HepG2 (cell line): ENCODE measurements around the gene OSBP. TPM values are rescaled to one million over a fixed set of nuclear protein-coding genes. Genes with fewer than 3 reads are reported as not detected.

Experiments
- AKAP8 ChIP-seq: sonication (generic); formaldehyde crosslinking; IDR thresholded peaks from 2 replicates; pipeline ENCODE4 v1.5.1; 2020; ENCODE audit warnings: mild to moderate bottlenecking, missing genetic modification reagents
- GTF2F1 ChIP-seq: fragments of 150-350 bp; IDR thresholded peaks from 2 replicates; pipeline ENCODE4 v1.6.1; 2014; ENCODE audit warnings: low read length
- LCORL ChIP-seq, 2 experiments: fragments of 450-650 bp in 1 of 2; sonication (generic) in 1 of 2; formaldehyde crosslinking in 1 of 2; IDR thresholded peaks; 2 replicates each; pipeline versions ENCODE4 v1.5.0 to v1.6.1; 2017 to 2020; ENCODE audit warnings: antibody characterized with exemption in 1 of 2, missing genetic modification reagents in 1 of 2
- NAIF1 ChIP-seq: sonication (generic); formaldehyde crosslinking; IDR thresholded peaks from 2 replicates; pipeline ENCODE4 v1.5.0; 2020; ENCODE audit warnings: mild to moderate bottlenecking, missing genetic modification reagents, borderline replicate concordance
- NBN ChIP-seq: fragments of 450-650 bp; conservative IDR thresholded peaks from 2 replicates; pipeline ENCODE4 v1.6.1; 2017
- PTBP1 ChIP-seq: fragments of 200-400 bp; formaldehyde crosslinking; IDR thresholded peaks from 2 replicates; pipeline ENCODE4 v1.6.1; 2018; ENCODE audit warnings: low read length, low read depth; ENCODE audit not compliant: poor library complexity, severe bottlenecking
- RBFOX2 ChIP-seq: fragments of 200-400 bp; formaldehyde crosslinking; IDR thresholded peaks from 2 replicates; pipeline ENCODE4 v1.6.1; 2017; ENCODE audit warnings: low read depth, mild to moderate bottlenecking, low read length
- SIN3A ChIP-seq: IDR thresholded peaks from 2 replicates; pipeline ENCODE4 v1.6.1; 2011; ENCODE audit warnings: low read depth, mild to moderate bottlenecking, control low read depth, low read length, borderline replicate concordance
- U2AF1 ChIP-seq: fragments of 200-400 bp; formaldehyde crosslinking; optimal IDR thresholded peaks from 2 replicates; pipeline ENCODE3; 2017; ENCODE audit warnings: mild to moderate bottlenecking, low read depth, low read length
- WIZ ChIP-seq: sonication (generic); formaldehyde crosslinking; IDR thresholded peaks from 2 replicates; pipeline ENCODE4 v1.5.1; 2020; ENCODE audit warnings: mild to moderate bottlenecking, missing genetic modification reagents
- ZNF24 ChIP-seq: fragments of 450-650 bp; IDR thresholded peaks from 2 replicates; pipeline ENCODE4 v1.6.1; 2017; ENCODE audit warnings: antibody characterized with exemption, mild to moderate bottlenecking
- ZNF260 ChIP-seq: sonication (generic); formaldehyde crosslinking; IDR thresholded peaks from 2 replicates; pipeline ENCODE4 v1.4.0; 2020; ENCODE audit warnings: missing genetic modification reagents, low read depth, mild to moderate bottlenecking, borderline replicate concordance
- ZNF317 ChIP-seq: sonication (generic); formaldehyde crosslinking; IDR thresholded peaks from 2 replicates; pipeline ENCODE4 v1.5.0; 2020; ENCODE audit warnings: mild to moderate bottlenecking, missing genetic modification reagents
- ZNF337 ChIP-seq: sonication (generic); formaldehyde crosslinking; IDR thresholded peaks from 2 replicates; pipeline ENCODE4 v1.5.1; 2020; ENCODE audit warnings: missing genetic modification reagents, low read depth, mild to moderate bottlenecking, borderline replicate concordance
- ZNF383 ChIP-seq: sonication (generic); formaldehyde crosslinking; IDR thresholded peaks from 2 replicates; pipeline ENCODE4 v1.4.0; 2020; ENCODE audit warnings: missing genetic modification reagents, mild to moderate bottlenecking, borderline replicate concordance
- ZNF530 ChIP-seq: sonication (generic); formaldehyde crosslinking; IDR thresholded peaks from 2 replicates; pipeline ENCODE4 v1.5.0; 2020; ENCODE audit warnings: low read depth, mild to moderate bottlenecking, missing genetic modification reagents
- ZNF619 ChIP-seq: sonication (generic); formaldehyde crosslinking; IDR thresholded peaks from 2 replicates; pipeline ENCODE4 v1.4.0; 2020; ENCODE audit warnings: mild to moderate bottlenecking, missing genetic modification reagents
- ZNF670 ChIP-seq: sonication (generic); formaldehyde crosslinking; IDR thresholded peaks from 2 replicates; pipeline ENCODE4 v1.8.0; 2022; ENCODE audit warnings: mild to moderate bottlenecking, missing genetic modification reagents, borderline replicate concordance
- ZSCAN22 ChIP-seq: sonication (generic); formaldehyde crosslinking; IDR thresholded peaks from 2 replicates; pipeline ENCODE4 v1.4.0; 2020; ENCODE audit warnings: mild to moderate bottlenecking, missing genetic modification reagents
- ZSCAN30 ChIP-seq: sonication (generic); formaldehyde crosslinking; IDR thresholded peaks from 2 replicates; pipeline ENCODE4 v1.5.0; 2020; ENCODE audit warnings: mild to moderate bottlenecking, missing genetic modification reagents
- ZSCAN31 ChIP-seq: sonication (generic); formaldehyde crosslinking; IDR thresholded peaks from 2 replicates; pipeline ENCODE4 v1.5.0; 2020; ENCODE audit warnings: low read depth, mild to moderate bottlenecking, missing genetic modification reagents
- polyA plus RNA-seq, 8 experiments: library from polyadenylated mRNA; depleted of rRNA in 3 of 8; stranded (reverse) in 7 of 8; unstranded in 1 of 8; fragments of >200 nt; fragmentation: Illumina TruSeq in 4 of 8; extraction: Trizol in 4 of 8; gene quantifications; 2 replicates each; pipeline versions ENCODE4 v1.2.1 to v1.2.3, GENCODE V29; 2011 to 2016; ENCODE audit warnings: low read depth in 4 of 8, missing spikeins in 1 of 8, mixed read lengths in 1 of 8; ENCODE audit not compliant: insufficient read depth in 1 of 8
- total RNA-seq, 5 experiments: library from RNA; depleted of rRNA; stranded (reverse); fragments of >200 nt; fragmentation: Illumina TruSeq; extraction: Trizol; gene quantifications; 2 replicates each; pipeline ENCODE4 v1.2.3, GENCODE V29; 2016; ENCODE audit warnings: low read depth in 1 of 5
- TF ChIP-seq, protein P1 (sequence below): sonication (generic); formaldehyde crosslinking; conservative IDR thresholded peaks from 2 replicates; pipeline ENCODE4 v1.8.1; 2023; ENCODE audit warnings: missing genetic modification reagents
- TF ChIP-seq, protein P2 (sequence below): sonication (generic); formaldehyde crosslinking; IDR thresholded peaks from 2 replicates; pipeline ENCODE4 v1.9.0; 2021; ENCODE audit warnings: missing genetic modification reagents, borderline replicate concordance
- TF ChIP-seq, protein P3 (sequence below), 2 experiments: fragments of 450-650 bp in 1 of 2; sonication (generic) in 1 of 2; formaldehyde crosslinking; IDR thresholded peaks; 2 replicates each; pipeline versions ENCODE4 v1.5.0 to v1.8.0; 2020 to 2022; ENCODE audit warnings: mild to moderate bottlenecking in 1 of 2, missing genetic modification reagents in 1 of 2

OSBP gene
- total and polyA plus RNA-seq, 2 of the 13 experiments (the other 11 are each of a cell fraction or from before 2014, with no cell fraction given), result 12.1 to 13.5 TPM

DNA sequence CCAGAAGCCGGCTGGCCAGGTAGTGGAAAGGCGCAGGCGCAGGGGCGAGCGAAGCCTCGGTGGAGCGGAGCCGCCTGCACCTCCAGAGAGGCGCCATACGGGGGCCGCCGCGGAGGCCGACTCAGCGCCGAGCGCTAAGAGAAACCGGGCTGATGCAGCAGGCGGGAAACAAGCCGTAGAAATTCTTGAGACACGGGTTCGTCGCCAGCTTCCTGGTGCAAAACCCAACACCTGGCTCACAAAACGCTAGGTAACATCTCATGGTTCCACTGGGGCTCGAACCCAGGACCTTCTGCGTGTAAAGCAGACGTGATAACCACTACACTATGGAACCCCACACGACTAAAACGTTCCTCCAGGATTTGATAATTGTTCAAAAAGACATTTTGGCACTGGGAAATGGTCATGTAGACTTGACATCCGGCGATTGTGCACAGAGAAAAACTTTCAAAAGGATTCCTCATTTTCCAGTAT, 65.2 kb downstream of the OSBP start (continued):
- TF ChIP-seq, protein P1, sequence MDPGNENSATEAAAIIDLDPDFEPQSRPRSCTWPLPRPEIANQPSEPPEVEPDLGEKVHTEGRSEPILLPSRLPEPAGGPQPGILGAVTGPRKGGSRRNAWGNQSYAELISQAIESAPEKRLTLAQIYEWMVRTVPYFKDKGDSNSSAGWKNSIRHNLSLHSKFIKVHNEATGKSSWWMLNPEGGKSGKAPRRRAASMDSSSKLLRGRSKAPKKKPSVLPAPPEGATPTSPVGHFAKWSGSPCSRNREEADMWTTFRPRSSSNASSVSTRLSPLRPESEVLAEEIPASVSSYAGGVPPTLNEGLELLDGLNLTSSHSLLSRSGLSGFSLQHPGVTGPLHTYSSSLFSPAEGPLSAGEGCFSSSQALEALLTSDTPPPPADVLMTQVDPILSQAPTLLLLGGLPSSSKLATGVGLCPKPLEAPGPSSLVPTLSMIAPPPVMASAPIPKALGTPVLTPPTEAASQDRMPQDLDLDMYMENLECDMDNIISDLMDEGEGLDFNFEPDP (CRISPR knock-in tag), result no peak
- TF ChIP-seq U2AF1, result no peak
- no peak for TF ChIP-seq ZNF337
- peak; percentile 57; the same call in 1 of the 2 replicates for TF ChIP-seq ZNF670 (CRISPR knock-in tag)
- TF ChIP-seq LCORL (IDR thresholded peaks at IDR 0.05), result peak; percentile 38; the same call in 1 of the 2 replicates
- peak; percentile 37; the same call in 1 of the 2 replicates for TF ChIP-seq LCORL (CRISPR knock-in tag; IDR thresholded peaks at IDR 0.05)
- TF ChIP-seq ZNF260 (CRISPR knock-in tag), result no peak
- no peak for TF ChIP-seq ZNF619 (CRISPR knock-in tag)
- TF ChIP-seq ZNF24, result peak; percentile 99
- TF ChIP-seq ZSCAN31, result peak; percentile 92; the same call in 1 of the 2 replicates
- no peak for TF ChIP-seq GTF2F1
- no peak for TF ChIP-seq WIZ
- no peak for TF ChIP-seq NBN
- TF ChIP-seq ZNF530 (CRISPR knock-in tag), result no peak
- TF ChIP-seq, protein P2, sequence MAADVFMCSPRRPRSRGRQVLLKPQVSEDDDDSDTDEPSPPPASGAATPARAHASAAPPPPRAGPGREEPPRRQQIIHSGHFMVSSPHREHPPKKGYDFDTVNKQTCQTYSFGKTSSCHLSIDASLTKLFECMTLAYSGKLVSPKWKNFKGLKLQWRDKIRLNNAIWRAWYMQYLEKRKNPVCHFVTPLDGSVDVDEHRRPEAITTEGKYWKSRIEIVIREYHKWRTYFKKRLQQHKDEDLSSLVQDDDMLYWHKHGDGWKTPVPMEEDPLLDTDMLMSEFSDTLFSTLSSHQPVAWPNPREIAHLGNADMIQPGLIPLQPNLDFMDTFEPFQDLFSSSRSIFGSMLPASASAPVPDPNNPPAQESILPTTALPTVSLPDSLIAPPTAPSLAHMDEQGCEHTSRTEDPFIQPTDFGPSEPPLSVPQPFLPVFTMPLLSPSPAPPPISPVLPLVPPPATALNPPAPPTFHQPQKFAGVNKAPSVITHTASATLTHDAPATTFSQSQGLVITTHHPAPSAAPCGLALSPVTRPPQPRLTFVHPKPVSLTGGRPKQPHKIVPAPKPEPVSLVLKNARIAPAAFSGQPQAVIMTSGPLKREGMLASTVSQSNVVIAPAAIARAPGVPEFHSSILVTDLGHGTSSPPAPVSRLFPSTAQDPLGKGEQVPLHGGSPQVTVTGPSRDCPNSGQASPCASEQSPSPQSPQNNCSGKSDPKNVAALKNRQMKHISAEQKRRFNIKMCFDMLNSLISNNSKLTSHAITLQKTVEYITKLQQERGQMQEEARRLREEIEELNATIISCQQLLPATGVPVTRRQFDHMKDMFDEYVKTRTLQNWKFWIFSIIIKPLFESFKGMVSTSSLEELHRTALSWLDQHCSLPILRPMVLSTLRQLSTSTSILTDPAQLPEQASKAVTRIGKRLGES (CRISPR knock-in tag), result no peak
- no peak for TF ChIP-seq SIN3A
- 0 out of 2 replicates have a peak, but pooled peaks have one; percentile 36 for TF ChIP-seq AKAP8 (CRISPR knock-in tag)
- TF ChIP-seq ZNF317 (CRISPR knock-in tag), result no peak
- no peak for TF ChIP-seq ZSCAN22
- TF ChIP-seq, protein P3, sequence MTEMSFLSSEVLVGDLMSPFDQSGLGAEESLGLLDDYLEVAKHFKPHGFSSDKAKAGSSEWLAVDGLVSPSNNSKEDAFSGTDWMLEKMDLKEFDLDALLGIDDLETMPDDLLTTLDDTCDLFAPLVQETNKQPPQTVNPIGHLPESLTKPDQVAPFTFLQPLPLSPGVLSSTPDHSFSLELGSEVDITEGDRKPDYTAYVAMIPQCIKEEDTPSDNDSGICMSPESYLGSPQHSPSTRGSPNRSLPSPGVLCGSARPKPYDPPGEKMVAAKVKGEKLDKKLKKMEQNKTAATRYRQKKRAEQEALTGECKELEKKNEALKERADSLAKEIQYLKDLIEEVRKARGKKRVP (CRISPR knock-in tag; IDR thresholded peaks at IDR 0.05), result 0 out of 4 replicates have a peak, but pooled peaks of 1 of the 2 experiments have one; percentile 10
- TF ChIP-seq NAIF1 (CRISPR knock-in tag), result peak; percentile 59; the same call in 1 of the 2 replicates
- no peak for TF ChIP-seq ZNF383 (CRISPR knock-in tag)
- no peak for TF ChIP-seq ZSCAN30
- no peak for TF ChIP-seq RBFOX2
- TF ChIP-seq PTBP1, result no peak
